Body of pancreas (tissue), 4 donors: Measurements from ENCODE around the gene EP400. TPM values are rescaled to one million over a fixed set of nuclear protein-coding genes. Genes with fewer than 3 reads are reported as not detected.

Experiments
- ATAC-seq: fragments of 150-250 bp; one replicate; pipeline ENCODE4 v1.9.1; 2016
- DNase-seq, 4 donors: peaks; one replicate each; pipeline ENCODE4 v3.0.0-alpha.2; 2019
- H3K27ac ChIP-seq, 4 donors: fragments of 200-600 bp; sonication (generic); 1 replicate in 3 of 4; 2 replicates in 1 of 4; pipeline versions ENCODE4 v1.5.1 to v1.6.1; 2016 to 2019; ENCODE audit warnings: mild to moderate bottlenecking in 1 of 4, mixed read lengths in 1 of 4, moderate library complexity in 1 of 4
- H3K27me3 ChIP-seq, 2 donors: fragments of 200-600 bp; sonication (generic); one replicate each; pipeline ENCODE4 v1.6.0; 2016; ENCODE audit warnings: mild to moderate bottlenecking in 1 of 2
- H3K36me3 ChIP-seq, 2 donors: fragments of 200-600 bp; sonication (generic); replicated peaks in 1 of 2; 2 replicates each; pipeline ENCODE4 v1.5.1; 2016; ENCODE audit warnings: low read depth in 2 of 2; ENCODE audit not compliant: insufficient read depth in 1 of 2
- H3K4me1 ChIP-seq: fragments of 200-600 bp; sonication (generic); one replicate; pipeline ENCODE4 v1.6.0; 2016
- H3K4me3 ChIP-seq, 2 donors: fragments of 200-600 bp; sonication (generic); 1 replicate in 1 of 2; 2 replicates in 1 of 2; pipeline ENCODE4 v1.5.1; 2016 to 2019
- H3K9me3 ChIP-seq, 3 donors: fragments of 200-600 bp; sonication (generic); 1 replicate in 2 of 3; 2 replicates in 1 of 3; pipeline ENCODE4 v1.5.1; 2016
- POLR2A ChIP-seq, 3 donors: fragments of 450-650 bp; IDR thresholded peaks; one replicate each; pipeline ENCODE4 v1.6.1; 2016; ENCODE audit warnings: antibody characterized with exemption in 3 of 3, mild to moderate bottlenecking in 2 of 3
- WGBS, 2 donors: methylation state at CpG; one replicate each; pipeline ENCODE4 v1.1.5; 2017; 5-methylcytosine and 5-hydroxymethylcytosine counted together
- intact Hi-C: fragments of 100-400 bp; cut with DNase I; formaldehyde crosslinking; loops from one replicate; pipeline ENCODE4 v1.15.1; 2023
- small RNA-seq: library from RNA; depleted of rRNA; stranded (forward); fragments of <200 nt; gene quantifications from one replicate; pipeline ENCODE3, GENCODE V24; 2016
- total RNA-seq, 2 donors: library from RNA; depleted of rRNA; stranded (reverse); fragments of >200 nt; gene quantifications; one replicate each; pipeline ENCODE4 v1.1.0, GENCODE V29; 2016
- TF ChIP-seq, protein P1 (sequence below), 7 experiments: fragments of 450-650 bp in 4 of 7; fragments of 200-600 bp in 3 of 7; sonication (generic) in 3 of 7; IDR thresholded peaks; one replicate each; pipeline ENCODE4 v1.5.1; 2016 to 2019; ENCODE audit warnings: antibody characterized with exemption in 7 of 7

EP400 gene
- total RNA-seq, 2 donors from 2014 or later, result 20.5 to 22.4 TPM

DNA sequence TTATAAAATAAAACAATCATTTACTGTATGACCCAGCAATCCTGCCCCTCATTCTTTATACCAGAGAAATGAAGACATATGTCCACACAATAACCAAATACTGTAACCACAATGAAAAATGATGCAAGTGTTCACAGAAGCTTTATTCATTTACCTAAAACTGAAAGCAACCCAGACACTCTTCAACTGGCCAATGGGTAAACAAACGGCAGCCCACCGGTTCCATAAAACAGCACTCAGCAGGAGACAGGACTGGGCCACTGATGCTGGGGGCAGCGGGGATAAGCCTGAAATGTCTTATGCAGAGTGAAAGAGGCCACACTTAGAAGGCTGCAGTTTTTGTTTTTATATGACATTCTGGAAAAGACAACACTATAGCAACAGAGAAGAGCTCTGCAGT is 179.3 kb downstream of the EP400 start:
- TF ChIP-seq, protein P1, sequence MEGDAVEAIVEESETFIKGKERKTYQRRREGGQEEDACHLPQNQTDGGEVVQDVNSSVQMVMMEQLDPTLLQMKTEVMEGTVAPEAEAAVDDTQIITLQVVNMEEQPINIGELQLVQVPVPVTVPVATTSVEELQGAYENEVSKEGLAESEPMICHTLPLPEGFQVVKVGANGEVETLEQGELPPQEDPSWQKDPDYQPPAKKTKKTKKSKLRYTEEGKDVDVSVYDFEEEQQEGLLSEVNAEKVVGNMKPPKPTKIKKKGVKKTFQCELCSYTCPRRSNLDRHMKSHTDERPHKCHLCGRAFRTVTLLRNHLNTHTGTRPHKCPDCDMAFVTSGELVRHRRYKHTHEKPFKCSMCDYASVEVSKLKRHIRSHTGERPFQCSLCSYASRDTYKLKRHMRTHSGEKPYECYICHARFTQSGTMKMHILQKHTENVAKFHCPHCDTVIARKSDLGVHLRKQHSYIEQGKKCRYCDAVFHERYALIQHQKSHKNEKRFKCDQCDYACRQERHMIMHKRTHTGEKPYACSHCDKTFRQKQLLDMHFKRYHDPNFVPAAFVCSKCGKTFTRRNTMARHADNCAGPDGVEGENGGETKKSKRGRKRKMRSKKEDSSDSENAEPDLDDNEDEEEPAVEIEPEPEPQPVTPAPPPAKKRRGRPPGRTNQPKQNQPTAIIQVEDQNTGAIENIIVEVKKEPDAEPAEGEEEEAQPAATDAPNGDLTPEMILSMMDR (IDR thresholded peaks at IDR 0.05), result no peak
- TF ChIP-seq POLR2A (IDR thresholded peaks at IDR 0.05), result no peak
- no peak overlapping the region for H3K4me3 ChIP-seq
- intact Hi-C loops, result no loop called here
- 95 to 96% methylated on average over 3 of the region's 3 CpGs for WGBS, 2 donors
- no peaks in the 10 kb centered on the region for H3K27me3 ChIP-seq
- no peaks in the 10 kb centered on the region for H3K9me3 ChIP-seq
- H3K27ac ChIP-seq, result no peak overlapping the region
- no peaks in the 10 kb centered on the region for H3K4me1 ChIP-seq
- no peak for ATAC-seq
- peaks cover 0 to 11% of the 10 kb centered on the region in 2 donors for H3K36me3 ChIP-seq
- no peak for DNase-seq

DNA sequence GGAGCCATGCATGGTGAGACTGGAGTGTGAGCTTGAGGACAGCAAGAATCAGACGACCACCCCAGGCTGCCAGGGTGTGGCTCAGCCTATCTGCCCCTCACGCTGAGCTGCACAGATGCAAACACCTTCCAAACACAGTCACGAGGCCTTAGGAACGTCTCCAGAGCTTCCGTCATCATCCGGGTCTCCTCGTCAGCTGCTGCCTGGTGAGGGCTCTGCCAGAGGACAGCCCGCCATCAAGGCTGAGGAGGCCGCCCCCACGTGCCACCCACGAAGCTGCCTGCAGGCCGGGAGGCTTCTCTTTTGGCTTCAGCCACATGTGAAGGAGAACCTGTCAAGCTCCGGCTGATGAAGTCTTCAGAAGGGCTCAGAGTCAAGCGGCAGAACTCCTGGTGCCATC is 180.9 kb downstream of the EP400 start:
- Histone ChIP-seq H3K9me3 (no peaks in the 10 kb centered on the region), H3K4me1 (no peaks in the 10 kb centered on the region), H3K27me3 (no peaks in the 10 kb centered on the region), H3K27ac (no peak overlapping the region), H3K36me3 (peaks cover 0 to 9% of the 10 kb centered on the region in 2 donors), H3K4me3 (no peak overlapping the region)
- intact Hi-C loops, result no loop called here
- no peak for ATAC-seq
- TF ChIP-seq POLR2A (IDR thresholded peaks at IDR 0.05), result no peak
- TF ChIP-seq, protein P1 (IDR thresholded peaks at IDR 0.05), result no peak
- 88 to 94% methylated on average over 6 to 13 of the region's 14 CpGs for WGBS, 2 donors
- DNase-seq, result no peak

Small RNA genes lying within 50 kb of the gene (small RNA-seq; reads per million reads assigned to genes)
- gene AC131009.3 (not detected), gene AC137590.2 (not detected), gene SNORA49 (not detected)

Other genes with a start within 250 kb of the EP400 start
- 10 to 100 TPM; 31.6 to 45.8 TPM for gene SFSWAP, start 238.9 kb upstream of the EP400 start, total RNA-seq
- 1 to 10 TPM; 2.6 to 6.7 TPM for gene MMP17, start 121.5 kb upstream of the EP400 start, total RNA-seq
- 10 to 100 TPM; 29.1 to 59.3 TPM for gene ULK1, start 55.3 kb upstream of the EP400 start, total RNA-seq
- 10 to 100 TPM; 11.2 to 33.6 TPM for gene PUS1, start 20.7 kb upstream of the EP400 start, total RNA-seq
- 10 to 100 TPM; 16.1 to 27.4 TPM for gene DDX51, start 194.4 kb downstream of the EP400 start, total RNA-seq
- 10 to 100 TPM; 10.9 to 18.1 TPM for gene NOC4L, start 194.5 kb downstream of the EP400 start, total RNA-seq